GM12875 (cell line): ENCODE measurements around the gene EFS.

Experiments
- H3K4me3 ChIP-seq: one replicate; pipeline ENCODE4 v1.5.1; 2011; ENCODE audit warnings: low read depth, low read length, control low read depth
- TF ChIP-seq, protein P1 (sequence below): IDR thresholded peaks from 2 replicates; pipeline ENCODE4 v1.5.1; 2011; ENCODE audit warnings: low read depth, mild to moderate bottlenecking, control low read depth, inconsistent platforms, low read length, moderate library complexity, borderline replicate concordance; ENCODE audit not compliant: insufficient read depth

The EFS gene

DNA sequence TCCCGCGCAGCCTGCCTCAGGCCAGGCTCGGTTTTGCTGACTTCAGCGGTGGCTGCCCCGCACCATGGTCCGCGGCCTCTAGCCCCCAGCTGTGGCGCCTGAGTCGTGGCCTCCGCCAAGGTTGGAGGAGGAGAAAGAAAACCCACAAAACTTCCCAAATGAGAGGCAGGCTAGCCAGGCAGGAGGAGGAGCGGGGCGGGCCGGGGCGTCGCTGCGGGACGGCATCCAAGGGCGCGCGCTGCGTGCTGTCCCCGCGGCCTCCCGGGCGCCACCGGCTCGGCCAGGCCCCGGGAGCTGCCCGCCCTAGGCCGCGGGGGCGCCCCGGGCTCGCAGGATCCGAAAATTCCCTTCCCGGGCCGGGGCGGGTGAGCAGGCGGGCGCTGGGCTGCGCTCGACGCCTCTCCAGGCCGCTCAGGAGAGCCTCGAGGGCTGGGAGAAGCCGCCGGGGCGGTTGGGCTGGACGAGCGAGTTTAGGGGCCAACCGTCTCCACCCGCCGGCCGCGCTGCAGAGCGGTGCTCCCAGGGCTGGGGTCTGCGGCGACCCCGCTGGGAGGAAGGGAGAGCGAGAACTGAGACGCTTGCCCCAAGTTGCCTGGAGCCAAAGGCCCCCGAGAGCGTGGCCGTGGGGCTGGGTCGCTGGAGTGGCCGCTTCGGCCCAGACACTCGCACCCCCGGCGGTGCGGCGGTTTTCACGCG is at the start of gene EFS:
Gene EFS, minus strand, starts transcription at position 137 of the 696 bp plus-strand sequence. CDS start 147 bp downstream, outside the sequence.
- H3K4me3 ChIP-seq: no peak within 1 kb of the TSS
- TF ChIP-seq, protein P1, sequence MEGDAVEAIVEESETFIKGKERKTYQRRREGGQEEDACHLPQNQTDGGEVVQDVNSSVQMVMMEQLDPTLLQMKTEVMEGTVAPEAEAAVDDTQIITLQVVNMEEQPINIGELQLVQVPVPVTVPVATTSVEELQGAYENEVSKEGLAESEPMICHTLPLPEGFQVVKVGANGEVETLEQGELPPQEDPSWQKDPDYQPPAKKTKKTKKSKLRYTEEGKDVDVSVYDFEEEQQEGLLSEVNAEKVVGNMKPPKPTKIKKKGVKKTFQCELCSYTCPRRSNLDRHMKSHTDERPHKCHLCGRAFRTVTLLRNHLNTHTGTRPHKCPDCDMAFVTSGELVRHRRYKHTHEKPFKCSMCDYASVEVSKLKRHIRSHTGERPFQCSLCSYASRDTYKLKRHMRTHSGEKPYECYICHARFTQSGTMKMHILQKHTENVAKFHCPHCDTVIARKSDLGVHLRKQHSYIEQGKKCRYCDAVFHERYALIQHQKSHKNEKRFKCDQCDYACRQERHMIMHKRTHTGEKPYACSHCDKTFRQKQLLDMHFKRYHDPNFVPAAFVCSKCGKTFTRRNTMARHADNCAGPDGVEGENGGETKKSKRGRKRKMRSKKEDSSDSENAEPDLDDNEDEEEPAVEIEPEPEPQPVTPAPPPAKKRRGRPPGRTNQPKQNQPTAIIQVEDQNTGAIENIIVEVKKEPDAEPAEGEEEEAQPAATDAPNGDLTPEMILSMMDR: no peak

GRCh38 chr14:23414254-23414653 is 49.3 kb upstream of the EFS start:
- H3K4me3 ChIP-seq: no peak overlapping the region
- TF ChIP-seq, protein P1: no peak

GRCh38 chr14:23413681-23414080 is 48.7 kb upstream of the EFS start:
- no peak overlapping the region for H3K4me3 ChIP-seq
- TF ChIP-seq, protein P1: no peak

DNA sequence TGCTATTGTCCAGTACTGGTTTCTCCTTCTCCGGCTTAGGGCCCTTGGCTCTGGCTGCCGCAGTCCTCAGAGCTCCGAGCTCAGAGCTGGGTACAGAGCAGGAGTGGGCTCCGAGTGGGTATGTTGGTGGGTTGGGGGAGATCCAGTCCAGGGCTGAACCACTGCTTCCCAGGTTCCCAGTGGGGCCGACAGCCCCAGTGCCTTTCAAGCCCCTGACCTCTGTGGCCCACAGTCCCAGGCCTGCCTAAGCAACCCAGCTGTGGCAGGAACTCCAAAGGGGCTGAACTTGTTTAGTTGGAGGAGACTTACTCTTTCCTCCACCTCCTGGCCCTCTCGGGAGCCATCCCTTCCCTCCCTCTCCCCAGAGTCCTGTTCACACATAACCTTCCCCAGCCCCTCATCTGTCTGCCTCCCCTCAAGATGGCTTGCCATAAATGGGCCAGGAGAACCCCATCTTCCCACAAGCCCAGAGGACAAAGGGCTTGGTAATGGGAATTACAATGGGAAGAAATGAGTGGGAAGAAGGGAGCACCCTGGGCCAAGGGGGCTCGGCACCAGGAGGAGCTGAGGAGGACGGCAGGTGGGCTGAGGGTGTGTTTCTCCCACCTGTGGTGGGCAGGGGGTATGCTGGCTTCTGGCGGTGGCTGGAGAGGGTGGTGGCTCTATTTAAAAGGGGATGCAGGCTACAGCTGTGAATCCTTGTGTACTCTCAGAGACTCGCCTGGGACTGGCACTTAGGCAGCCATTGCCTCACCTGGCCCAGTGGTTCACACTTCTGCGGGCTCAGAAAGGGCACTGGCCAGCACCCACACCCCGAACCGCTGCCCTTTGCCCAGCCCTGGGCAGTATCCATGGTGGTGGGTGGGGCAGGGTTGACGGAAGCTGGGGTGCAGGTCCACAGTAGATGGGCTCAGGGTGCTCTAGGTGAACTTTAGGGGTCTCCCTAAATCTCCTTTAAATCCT is 46.9 kb upstream of the EFS start:
- H3K4me3 ChIP-seq: no peak overlapping the region
- TF ChIP-seq, protein P1: no peak

- H3K4me3 ChIP-seq: no peak overlapping the region
- TF ChIP-seq, protein P1: no peak
Measured at GRCh38 chr14:23409966-23410635, 45.1 kb upstream of the EFS start.

- TF ChIP-seq, protein P1: no peak
- no peak overlapping the region for H3K4me3 ChIP-seq
Measured at GRCh38 chr14:23409475-23409874, 44.5 kb upstream of the EFS start.

- TF ChIP-seq, protein P1: no peak
- no peak overlapping the region for H3K4me3 ChIP-seq
Measured at GRCh38 chr14:23408307-23408630, 43.3 kb upstream of the EFS start.
